ENCODE results near the gene EREG.

DNA sequence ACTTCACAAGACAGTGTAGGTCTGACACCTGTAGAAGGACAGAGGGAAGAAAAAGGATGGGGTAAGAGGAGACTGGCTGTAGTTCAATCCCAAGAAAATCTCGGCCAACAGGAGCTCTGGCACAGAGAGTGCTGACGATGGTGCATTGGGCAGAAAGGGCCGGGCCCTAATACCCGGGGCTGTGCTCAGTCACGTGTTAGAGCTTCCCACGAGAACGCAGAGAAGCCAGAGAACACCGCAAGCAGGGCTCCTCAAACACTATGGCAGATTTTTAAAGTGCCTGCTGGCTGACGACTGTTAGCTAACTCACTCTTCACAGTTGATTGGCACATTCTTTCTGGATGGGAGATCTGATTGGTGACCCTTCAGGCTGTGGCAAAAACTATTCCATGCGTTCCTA lies 35.5 kb downstream of the EREG start:
- TF ChIP-seq, protein P1, sequence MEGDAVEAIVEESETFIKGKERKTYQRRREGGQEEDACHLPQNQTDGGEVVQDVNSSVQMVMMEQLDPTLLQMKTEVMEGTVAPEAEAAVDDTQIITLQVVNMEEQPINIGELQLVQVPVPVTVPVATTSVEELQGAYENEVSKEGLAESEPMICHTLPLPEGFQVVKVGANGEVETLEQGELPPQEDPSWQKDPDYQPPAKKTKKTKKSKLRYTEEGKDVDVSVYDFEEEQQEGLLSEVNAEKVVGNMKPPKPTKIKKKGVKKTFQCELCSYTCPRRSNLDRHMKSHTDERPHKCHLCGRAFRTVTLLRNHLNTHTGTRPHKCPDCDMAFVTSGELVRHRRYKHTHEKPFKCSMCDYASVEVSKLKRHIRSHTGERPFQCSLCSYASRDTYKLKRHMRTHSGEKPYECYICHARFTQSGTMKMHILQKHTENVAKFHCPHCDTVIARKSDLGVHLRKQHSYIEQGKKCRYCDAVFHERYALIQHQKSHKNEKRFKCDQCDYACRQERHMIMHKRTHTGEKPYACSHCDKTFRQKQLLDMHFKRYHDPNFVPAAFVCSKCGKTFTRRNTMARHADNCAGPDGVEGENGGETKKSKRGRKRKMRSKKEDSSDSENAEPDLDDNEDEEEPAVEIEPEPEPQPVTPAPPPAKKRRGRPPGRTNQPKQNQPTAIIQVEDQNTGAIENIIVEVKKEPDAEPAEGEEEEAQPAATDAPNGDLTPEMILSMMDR (IDR thresholded peaks at IDR 0.05) = no peak
- TF ChIP-seq RAD21 (IDR thresholded peaks at IDR 0.05; ENCODE audit: low read length) = no peak
- no peak for TF ChIP-seq JUND (IDR thresholded peaks at IDR 0.05)
- TF ChIP-seq, protein P2, sequence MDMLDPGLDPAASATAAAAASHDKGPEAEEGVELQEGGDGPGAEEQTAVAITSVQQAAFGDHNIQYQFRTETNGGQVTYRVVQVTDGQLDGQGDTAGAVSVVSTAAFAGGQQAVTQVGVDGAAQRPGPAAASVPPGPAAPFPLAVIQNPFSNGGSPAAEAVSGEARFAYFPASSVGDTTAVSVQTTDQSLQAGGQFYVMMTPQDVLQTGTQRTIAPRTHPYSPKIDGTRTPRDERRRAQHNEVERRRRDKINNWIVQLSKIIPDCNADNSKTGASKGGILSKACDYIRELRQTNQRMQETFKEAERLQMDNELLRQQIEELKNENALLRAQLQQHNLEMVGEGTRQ (IDR thresholded peaks at IDR 0.05; ENCODE audit: borderline replicate concordance, low read depth, low read length) = no peak
- TF ChIP-seq, protein P3, sequence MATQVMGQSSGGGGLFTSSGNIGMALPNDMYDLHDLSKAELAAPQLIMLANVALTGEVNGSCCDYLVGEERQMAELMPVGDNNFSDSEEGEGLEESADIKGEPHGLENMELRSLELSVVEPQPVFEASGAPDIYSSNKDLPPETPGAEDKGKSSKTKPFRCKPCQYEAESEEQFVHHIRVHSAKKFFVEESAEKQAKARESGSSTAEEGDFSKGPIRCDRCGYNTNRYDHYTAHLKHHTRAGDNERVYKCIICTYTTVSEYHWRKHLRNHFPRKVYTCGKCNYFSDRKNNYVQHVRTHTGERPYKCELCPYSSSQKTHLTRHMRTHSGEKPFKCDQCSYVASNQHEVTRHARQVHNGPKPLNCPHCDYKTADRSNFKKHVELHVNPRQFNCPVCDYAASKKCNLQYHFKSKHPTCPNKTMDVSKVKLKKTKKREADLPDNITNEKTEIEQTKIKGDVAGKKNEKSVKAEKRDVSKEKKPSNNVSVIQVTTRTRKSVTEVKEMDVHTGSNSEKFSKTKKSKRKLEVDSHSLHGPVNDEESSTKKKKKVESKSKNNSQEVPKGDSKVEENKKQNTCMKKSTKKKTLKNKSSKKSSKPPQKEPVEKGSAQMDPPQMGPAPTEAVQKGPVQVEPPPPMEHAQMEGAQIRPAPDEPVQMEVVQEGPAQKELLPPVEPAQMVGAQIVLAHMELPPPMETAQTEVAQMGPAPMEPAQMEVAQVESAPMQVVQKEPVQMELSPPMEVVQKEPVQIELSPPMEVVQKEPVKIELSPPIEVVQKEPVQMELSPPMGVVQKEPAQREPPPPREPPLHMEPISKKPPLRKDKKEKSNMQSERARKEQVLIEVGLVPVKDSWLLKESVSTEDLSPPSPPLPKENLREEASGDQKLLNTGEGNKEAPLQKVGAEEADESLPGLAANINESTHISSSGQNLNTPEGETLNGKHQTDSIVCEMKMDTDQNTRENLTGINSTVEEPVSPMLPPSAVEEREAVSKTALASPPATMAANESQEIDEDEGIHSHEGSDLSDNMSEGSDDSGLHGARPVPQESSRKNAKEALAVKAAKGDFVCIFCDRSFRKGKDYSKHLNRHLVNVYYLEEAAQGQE (IDR thresholded peaks at IDR 0.05; ENCODE audit: low read depth, low read length) = no peak
- no peak for TF ChIP-seq TAF1 (IDR thresholded peaks at IDR 0.05; ENCODE audit: borderline replicate concordance, low read depth, low read length)
- TF ChIP-seq MEF2A (IDR thresholded peaks at IDR 0.05; ENCODE audit: borderline replicate concordance, low read depth) = no peak
- no peak for TF ChIP-seq FOXM1 (IDR thresholded peaks at IDR 0.05; ENCODE audit: low read depth)
